Measurements from ENCODE around the gene TBX19. TPM values are rescaled to one million over a fixed set of nuclear protein-coding genes. Genes with fewer than 3 reads are reported as not detected.

TBX19 gene
- total RNA-seq, 1 experiment from 2014 or later, result 2.8 TPM

- Mint-ChIP-seq H3K4me3 (ENCODE audit: unreplicated experiment) (peak overlapping the region; percentile 22), H3K27me3 (ENCODE audit: insufficient read depth, unreplicated experiment) (no peaks in the 10 kb centered on the region), H3K27ac (ENCODE audit: unreplicated experiment) (peak overlapping the region; percentile 36), H3K9me3 (ENCODE audit: unreplicated experiment) (no peaks in the 10 kb centered on the region), H3K36me3 (ENCODE audit: insufficient read depth, unreplicated experiment) (peaks cover 36% of the 10 kb centered on the region), H3K4me1 (ENCODE audit: low read depth, unreplicated experiment) (peaks cover 48% of the 10 kb centered on the region)
- no peak for TF ChIP-seq CTCF (IDR thresholded peaks at IDR 0.05; ENCODE audit: insufficient read depth in 1 of 2, low read depth in 1 of 2, low read length in 1 of 2, severe bottlenecking in 1 of 2, unreplicated experiment in 1 of 2)
- H3K4me3 ChIP-seq (ENCODE audit: low read depth, low read length), result no peak overlapping the region
- DNase-seq, result no peak
- no peaks in the 10 kb centered on the region for H3K27me3 ChIP-seq (replicated peaks; ENCODE audit: control insufficient read depth, insufficient read depth, low read length)
- intact Hi-C loops (cut with micrococcal nuclease; ENCODE audit: unreplicated experiment), result no loop called here
- H3K36me3 ChIP-seq (ENCODE audit: control insufficient read depth, insufficient read depth, low read length), result peaks cover 1% of the 10 kb centered on the region; the same call in 1 of the 2 replicates
- peaks cover 50% of the 10 kb centered on the region for H3K4me1 ChIP-seq
- H3K9me3 ChIP-seq, result no peaks in the 10 kb centered on the region
- ChIA-PET POLR2A (interaction anchor here (1.5 kb wide), 1 partner anchor 19 kb away, joined by 4 read pairs; no protein-coding TSS in a partner anchor), CTCF (interaction anchor here (0.6 to 2.5 kb wide), 2 partner anchors 18 to 215 kb away, joined by 3 to 19 read pairs; no protein-coding TSS in a partner anchor)
- BruUV-seq (replicated peaks), result no TSS peak
These were observed 80.6 kb downstream of the TBX19 start for GRCh38 chr1:168361252-168361651.

GRCh38 chr1:168362991-168363390 is 82.3 kb downstream of the TBX19 start:
- no peaks in the 10 kb centered on the region for H3K9me3 ChIP-seq
- BruUV-seq (replicated peaks), result no TSS peak
- intact Hi-C loops (cut with micrococcal nuclease; ENCODE audit: unreplicated experiment), result no loop called here
- H3K27ac Mint-ChIP-seq (ENCODE audit: unreplicated experiment), result peak overlapping the region; percentile 28
- peaks cover 41% of the 10 kb centered on the region for H3K36me3 Mint-ChIP-seq (ENCODE audit: insufficient read depth, unreplicated experiment)
- H3K36me3 ChIP-seq (ENCODE audit: control insufficient read depth, insufficient read depth, low read length), result peaks cover 1% of the 10 kb centered on the region; the same call in 1 of the 2 replicates
- peaks cover 53% of the 10 kb centered on the region for H3K4me1 Mint-ChIP-seq (ENCODE audit: low read depth, unreplicated experiment)
- CTCF ChIA-PET, result interaction anchor here (2.6 kb wide), 1 partner anchor 20 kb away, joined by 18 read pairs; no protein-coding TSS in a partner anchor
- H3K9me3 Mint-ChIP-seq (ENCODE audit: unreplicated experiment), result no peaks in the 10 kb centered on the region
- H3K4me3 ChIP-seq (ENCODE audit: low read depth, low read length), result no peak overlapping the region
- no peaks in the 10 kb centered on the region for H3K27me3 Mint-ChIP-seq (ENCODE audit: insufficient read depth, unreplicated experiment)
- H3K27me3 ChIP-seq (replicated peaks; ENCODE audit: control insufficient read depth, insufficient read depth, low read length), result no peaks in the 10 kb centered on the region
- POLR2A ChIA-PET, result no interaction called here
- H3K4me3 Mint-ChIP-seq (ENCODE audit: unreplicated experiment), result no peak overlapping the region
- DNase-seq, result no peak
- TF ChIP-seq CTCF (IDR thresholded peaks at IDR 0.05; ENCODE audit: insufficient read depth in 1 of 2, low read depth in 1 of 2, low read length in 1 of 2, severe bottlenecking in 1 of 2, unreplicated experiment in 1 of 2), result no peak
- H3K4me1 ChIP-seq, result peaks cover 50% of the 10 kb centered on the region

Other genes with a start within 250 kb of the TBX19 start
- gene GPR161, start 143.9 kb upstream of the TBX19 start, total RNA-seq (2022), result 38.2 and 42.7 TPM in 2 replicates
- gene TIPRL, start 101.9 kb upstream of the TBX19 start, total RNA-seq (2022), result 35.7 and 38.1 TPM in 2 replicates
- gene SFT2D2, start 54.9 kb upstream of the TBX19 start, total RNA-seq (2022), result 58.7 and 59.3 TPM in 2 replicates